ENCODE measurements around the gene STK25. TPM values are rescaled to one million over a fixed set of nuclear protein-coding genes. Genes with fewer than 3 reads are reported as not detected.
"Not testable (repeated sequence)": the region's sequence is repeated elsewhere in the genome, so short reads cannot be mapped to it uniquely, and the experiment has no call there.

Gene STK25
- total RNA-seq, 1 experiment from 2014 or later = 291 TPM

GRCh38 chr2:241465543-241465942 is 42.8 kb downstream of the STK25 start:
- no peak for DNase-seq (ENCODE audit: low spot score)

GRCh38 chr2:241463276-241464135 is 44.9 kb downstream of the STK25 start:
- no peak for DNase-seq (ENCODE audit: low spot score)

- DNase-seq (ENCODE audit: low spot score) = no peak
Measured at GRCh38 chr2:241461693-241462677, 46.4 kb downstream of the STK25 start.

- DNase-seq (ENCODE audit: low spot score) = no peak
Measured at GRCh38 chr2:241460631-241461030, 47.8 kb downstream of the STK25 start.

- DNase-seq (ENCODE audit: low spot score) = no peak
Measured at GRCh38 chr2:241459520-241459919, 48.9 kb downstream of the STK25 start.

- DNase-seq (ENCODE audit: low spot score) = no peak
Measured at GRCh38 chr2:241458687-241459086, 49.7 kb downstream of the STK25 start.

GRCh38 chr2:241456546-241456945 is 51.8 kb downstream of the STK25 start:
- DNase-seq (ENCODE audit: low spot score) = no peak

- DNase-seq (ENCODE audit: low spot score) = no peak
Measured at GRCh38 chr2:241454837-241455485, 53.4 kb downstream of the STK25 start.

- not testable (repeated sequence) for DNase-seq (ENCODE audit: low spot score)
Measured at GRCh38 chr2:241453919-241454318, 54.5 kb downstream of the STK25 start.

- DNase-seq (ENCODE audit: low spot score) = no peak
Measured at GRCh38 chr2:241451840-241452506, 56.4 kb downstream of the STK25 start.

- not testable (repeated sequence) for DNase-seq (ENCODE audit: low spot score)
Measured at GRCh38 chr2:241450092-241450491, 58.3 kb downstream of the STK25 start.

- DNase-seq (ENCODE audit: low spot score) = no peak
Measured at GRCh38 chr2:241445426-241445825, 63.0 kb downstream of the STK25 start.

GRCh38 chr2:241443486-241444223 is 64.7 kb downstream of the STK25 start:
- peak; percentile 26 for DNase-seq (ENCODE audit: low spot score)

Small RNAs within 50 kb of the gene (small RNA-seq; reads per million reads assigned to genes)
- gene MIR3133 = not detected

Other genes starting within 250 kb of the STK25 start
- gene HDLBP, start 192.9 kb downstream of the STK25 start, total RNA-seq (2014; rRNA removed; shearing (Covaris generic)) = 461 and 493 TPM in 2 replicates
- gene SEPTIN2, start 192.7 kb downstream of the STK25 start, total RNA-seq (2014; rRNA removed; shearing (Covaris generic)) = 139 and 164 TPM in 2 replicates
- gene FARP2, start 152.3 kb downstream of the STK25 start, total RNA-seq (2014; rRNA removed; shearing (Covaris generic)) = 53.7 and 54.1 TPM in 2 replicates
- 50.4 and 54.8 TPM in 2 replicates for gene BOK, start 50.2 kb upstream of the STK25 start, total RNA-seq (2014; rRNA removed; shearing (Covaris generic))
- 115 and 137 TPM in 2 replicates for gene THAP4, start 128.6 kb upstream of the STK25 start, total RNA-seq (2014; rRNA removed; shearing (Covaris generic))
- gene ATG4B, start 129.1 kb upstream of the STK25 start, total RNA-seq (2014; rRNA removed; shearing (Covaris generic)) = 73.5 and 77.5 TPM in 2 replicates
- gene DTYMK, start 178.2 kb upstream of the STK25 start, total RNA-seq (2014; rRNA removed; shearing (Covaris generic)) = 162 and 182 TPM in 2 replicates
- gene ING5, start 193.5 kb upstream of the STK25 start, total RNA-seq (2014; rRNA removed; shearing (Covaris generic)) = 46.4 and 54.7 TPM in 2 replicates
- 50.3 and 53.7 TPM in 2 replicates for gene D2HGDH, start 226.0 kb upstream of the STK25 start, total RNA-seq (2014; rRNA removed; shearing (Covaris generic))

All from HT-29 (cell line).